Measurements from ENCODE around the gene ZNF76.
A peak's percentile ranks its signal among the peaks of the same experiment; 100 is the strongest.

ZNF76 gene

DNA sequence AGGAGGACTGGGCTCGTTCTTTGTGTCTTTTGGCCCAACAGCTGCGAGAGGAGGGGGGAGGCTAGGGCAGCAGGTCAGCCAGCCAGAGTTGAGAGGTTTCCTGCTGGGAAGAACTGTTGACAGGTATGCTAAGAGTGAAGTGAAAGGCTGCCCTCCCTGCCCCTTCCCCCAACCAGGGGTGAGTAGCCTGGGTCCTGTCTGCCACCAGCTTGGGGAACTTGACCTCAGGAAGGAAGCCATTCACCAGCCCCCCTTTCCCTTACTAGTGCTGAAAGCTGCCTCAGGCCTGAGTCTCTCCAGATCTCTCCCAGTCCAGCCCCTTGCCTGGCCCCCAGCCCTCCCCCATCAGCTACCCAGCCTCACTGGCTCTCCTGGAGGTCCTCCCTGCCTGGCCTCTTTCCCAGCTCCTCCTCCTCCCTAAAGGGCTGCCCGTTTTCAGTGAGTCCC lies 20.7 kb upstream of the ZNF76 start:
- no peak for DNase-seq

DNA sequence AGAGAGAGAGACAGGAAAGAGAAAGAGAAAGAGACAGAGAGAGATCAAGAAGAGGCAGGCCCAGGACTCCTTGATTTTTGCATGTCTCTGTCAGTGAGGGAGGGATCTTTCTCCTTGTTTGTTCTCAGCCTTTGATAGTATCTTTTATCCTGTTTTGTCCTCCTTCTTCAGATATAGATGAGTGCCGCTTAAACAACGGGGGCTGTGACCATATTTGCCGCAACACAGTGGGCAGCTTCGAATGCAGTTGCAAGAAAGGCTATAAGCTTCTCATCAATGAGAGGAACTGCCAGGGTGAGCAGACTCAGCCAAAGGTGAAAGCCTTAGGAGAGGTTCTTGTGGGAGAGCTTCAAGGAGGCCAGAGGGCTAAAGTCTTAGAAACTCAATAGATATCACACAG lies 20.0 kb upstream of the ZNF76 start:
- DNase-seq: no peak

DNA sequence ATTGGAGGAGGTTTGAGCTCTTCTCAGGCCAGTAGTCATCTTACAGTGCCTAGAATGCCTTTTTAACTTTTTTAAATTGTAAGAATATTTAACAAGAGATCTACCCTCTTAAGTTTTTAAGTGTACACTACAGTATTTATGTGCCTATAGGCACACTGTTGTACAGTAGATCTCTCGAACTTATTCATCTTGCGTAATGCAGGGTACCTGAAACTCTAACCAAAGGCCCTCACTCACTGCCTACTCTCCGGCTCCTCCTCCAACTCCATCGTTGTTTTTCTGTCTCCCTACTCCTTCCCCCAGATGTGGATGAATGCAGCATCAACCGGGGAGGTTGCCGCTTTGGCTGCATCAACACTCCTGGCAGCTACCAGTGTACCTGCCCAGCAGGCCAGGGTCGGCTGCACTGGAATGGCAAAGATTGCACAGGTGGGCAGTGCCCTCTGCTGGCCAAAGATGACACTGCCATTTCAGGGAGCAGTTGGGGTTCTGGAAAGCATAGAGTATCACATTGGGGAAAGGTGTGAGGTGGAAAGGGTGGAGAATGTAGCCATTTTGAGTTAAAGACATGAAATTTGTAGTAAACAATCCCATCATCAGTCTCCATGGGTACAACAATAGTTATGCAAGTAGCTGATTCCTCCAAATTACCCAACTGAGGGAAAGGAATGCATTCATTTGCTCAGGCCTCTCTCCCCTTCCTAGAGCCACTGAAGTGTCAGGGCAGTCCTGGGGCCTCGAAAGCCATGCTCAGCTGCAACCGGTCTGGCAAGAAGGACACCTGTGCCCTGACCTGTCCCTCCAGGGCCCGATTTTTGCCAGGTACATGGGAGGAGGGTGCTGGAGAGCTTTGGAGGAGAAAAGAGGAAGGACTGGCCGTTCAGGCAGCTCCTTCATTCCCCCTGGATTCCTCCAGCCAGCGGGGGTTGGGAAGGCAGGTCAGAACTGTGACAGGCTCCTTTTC lies 18.4 kb upstream of the ZNF76 start:
- peak; percentile 57 to 76 for DNase-seq

DNA sequence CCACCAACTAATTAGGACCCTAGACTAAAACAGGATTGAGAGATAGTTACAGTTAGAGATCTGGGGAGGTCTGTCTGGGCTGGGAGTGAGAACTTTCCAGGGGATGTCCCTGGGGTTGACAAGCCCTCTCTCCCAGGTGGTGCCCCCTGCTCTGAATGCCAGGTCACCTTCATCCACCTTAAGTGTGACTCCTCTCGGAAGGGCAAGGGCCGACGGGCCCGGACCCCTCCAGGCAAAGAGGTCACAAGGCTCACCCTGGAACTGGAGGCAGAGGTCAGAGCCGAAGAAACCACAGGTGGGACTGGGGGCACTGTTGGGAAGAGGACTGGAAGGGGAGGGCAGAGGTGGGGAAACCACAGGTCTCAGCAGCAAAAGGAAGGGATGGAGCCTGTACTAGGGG lies 17.0 kb upstream of the ZNF76 start:
- DNase-seq: no peak

DNA sequence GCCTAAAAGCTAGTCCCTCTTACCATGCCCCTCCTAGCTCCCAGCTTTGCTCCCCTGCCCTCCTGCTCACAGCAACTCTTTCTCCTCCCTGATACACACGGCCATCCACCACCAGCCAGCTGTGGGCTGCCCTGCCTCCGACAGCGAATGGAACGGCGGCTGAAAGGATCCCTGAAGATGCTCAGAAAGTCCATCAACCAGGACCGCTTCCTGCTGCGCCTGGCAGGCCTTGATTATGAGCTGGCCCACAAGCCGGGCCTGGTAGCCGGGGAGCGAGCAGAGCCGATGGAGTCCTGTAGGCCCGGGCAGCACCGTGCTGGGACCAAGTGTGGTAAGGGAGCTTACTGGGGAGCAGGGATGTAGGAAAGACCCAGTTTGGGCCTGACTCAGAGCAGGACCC lies 16.6 kb upstream of the ZNF76 start:
- DNase-seq: no peak

DNA sequence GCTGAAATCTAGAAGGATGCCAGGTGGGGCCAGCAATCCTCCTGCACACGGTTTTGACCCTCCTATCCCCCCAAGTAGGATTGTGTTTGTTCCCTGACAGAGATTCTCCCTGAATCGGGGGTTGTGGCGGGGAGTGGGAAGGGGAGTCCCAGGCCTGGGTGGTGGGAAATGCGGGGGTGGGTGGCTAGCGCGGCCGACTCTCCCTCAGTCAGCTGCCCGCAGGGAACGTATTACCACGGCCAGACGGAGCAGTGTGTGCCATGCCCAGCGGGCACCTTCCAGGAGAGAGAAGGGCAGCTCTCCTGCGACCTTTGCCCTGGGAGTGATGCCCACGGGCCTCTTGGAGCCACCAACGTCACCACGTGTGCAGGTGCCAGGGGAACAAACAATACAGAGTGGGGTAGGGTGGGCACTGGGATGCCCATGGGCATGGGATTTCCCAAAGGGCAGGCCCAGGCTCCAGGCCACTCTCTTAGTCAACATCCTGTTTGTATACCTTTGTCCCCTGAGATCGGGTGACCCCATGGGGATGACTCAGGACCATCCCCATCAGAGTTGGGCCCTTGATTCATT lies 16.1 kb upstream of the ZNF76 start:
- no peak for DNase-seq

DNA sequence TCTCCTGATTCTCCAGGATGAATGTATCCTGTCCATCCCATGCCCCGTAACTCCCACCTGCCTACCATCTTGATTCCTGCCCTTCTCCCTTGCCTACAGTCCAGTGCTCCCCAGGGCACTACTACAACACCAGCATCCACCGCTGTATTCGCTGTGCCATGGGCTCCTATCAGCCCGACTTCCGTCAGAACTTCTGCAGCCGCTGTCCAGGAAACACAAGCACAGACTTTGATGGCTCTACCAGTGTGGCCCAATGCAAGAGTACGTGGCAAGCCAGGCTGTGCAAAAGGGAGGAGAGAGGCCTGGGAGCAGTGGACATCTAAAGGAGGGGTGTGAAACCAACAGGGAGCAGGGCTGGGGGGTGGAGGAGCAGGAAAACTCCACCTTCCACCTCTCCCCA lies 15.0 kb upstream of the ZNF76 start:
- no peak for DNase-seq

DNA sequence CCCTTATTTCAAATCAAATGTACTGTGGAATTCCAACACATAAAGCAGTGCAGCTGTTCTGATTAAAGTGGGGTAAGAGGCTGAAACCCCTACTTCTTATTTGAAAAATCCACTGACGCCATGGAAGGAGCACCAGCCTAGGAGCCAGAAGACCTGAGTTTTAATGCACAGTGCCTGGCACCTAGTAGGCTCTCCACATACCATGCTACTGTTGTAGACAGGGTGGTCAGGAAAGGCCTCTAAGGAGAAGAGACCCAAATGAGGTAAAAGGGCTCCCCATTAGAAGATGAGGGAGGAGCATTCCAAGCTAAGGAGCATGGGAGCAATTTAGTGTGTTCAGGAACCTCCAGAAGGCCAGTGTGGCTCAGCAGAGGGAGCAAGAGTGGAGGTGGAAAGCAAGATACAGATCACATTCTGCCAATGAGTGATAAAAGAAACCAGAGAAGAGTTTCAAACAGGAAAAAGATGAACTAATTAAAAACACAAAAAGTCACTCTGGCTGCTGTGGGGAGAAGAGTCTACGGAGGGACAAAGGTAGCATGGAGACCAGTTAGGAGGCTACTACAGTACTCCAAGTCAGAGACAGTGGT lies 11.8 kb upstream of the ZNF76 start:
- DNase-seq: no peak

DNA sequence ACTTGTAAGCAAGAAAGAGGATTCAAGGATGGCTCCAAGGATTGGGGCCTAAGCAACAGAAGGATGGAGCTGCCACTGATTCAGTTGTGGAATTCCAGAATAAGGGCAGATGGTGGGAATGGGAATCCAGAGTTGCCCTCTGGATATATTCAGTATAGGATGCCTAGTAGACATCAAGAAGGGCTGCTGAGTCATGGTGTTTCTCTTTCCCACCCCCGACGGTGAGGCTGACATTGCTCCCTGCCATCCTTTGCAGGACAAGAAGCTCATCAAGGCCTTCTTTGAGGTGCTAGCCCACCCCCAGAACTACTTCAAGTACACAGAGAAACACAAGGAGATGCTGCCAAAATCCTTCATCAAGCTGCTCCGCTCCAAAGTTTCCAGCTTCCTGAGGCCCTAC lies 11.2 kb upstream of the ZNF76 start:
- no peak for DNase-seq

DNA sequence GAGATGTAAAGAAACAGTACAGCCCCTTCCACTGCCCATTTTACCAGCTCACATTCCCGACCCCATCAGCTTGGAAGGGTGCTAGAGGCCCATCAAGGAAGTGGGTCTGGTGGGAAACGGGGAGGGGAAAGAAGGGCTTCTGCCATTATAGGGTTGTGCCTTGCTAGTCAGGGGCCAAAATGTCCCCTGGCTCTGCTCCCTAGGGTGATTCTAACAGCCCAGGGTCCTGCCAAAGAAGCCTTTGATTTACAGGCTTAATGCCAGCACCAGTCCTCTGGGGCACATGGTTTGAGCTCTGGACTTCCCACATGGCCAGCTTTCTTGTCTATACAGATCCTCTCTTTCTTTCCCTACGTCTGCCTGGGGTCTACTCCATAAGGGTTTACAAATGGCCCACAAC lies 10.6 kb upstream of the ZNF76 start:
- no peak for DNase-seq

DNA sequence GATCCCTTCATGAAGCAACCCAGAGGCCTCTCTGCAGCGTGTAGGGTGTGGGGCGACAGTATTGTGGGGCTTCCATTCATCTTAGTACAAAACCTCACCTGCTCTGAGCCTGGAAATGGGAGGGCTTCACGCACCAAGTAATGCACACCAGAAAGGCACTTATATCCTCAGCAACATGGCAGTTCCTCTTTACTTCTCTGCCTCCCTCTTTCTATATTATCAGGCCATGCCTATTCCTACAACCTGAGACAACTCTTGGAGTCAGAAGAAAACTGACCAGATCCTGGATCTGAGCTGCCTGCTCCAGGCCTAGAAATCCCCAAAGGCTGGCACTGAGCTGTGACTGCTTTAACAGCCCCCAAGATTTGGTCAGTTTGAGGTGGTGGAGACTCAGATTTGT lies 7.6 kb upstream of the ZNF76 start:
- DNase-seq: no peak

DNA sequence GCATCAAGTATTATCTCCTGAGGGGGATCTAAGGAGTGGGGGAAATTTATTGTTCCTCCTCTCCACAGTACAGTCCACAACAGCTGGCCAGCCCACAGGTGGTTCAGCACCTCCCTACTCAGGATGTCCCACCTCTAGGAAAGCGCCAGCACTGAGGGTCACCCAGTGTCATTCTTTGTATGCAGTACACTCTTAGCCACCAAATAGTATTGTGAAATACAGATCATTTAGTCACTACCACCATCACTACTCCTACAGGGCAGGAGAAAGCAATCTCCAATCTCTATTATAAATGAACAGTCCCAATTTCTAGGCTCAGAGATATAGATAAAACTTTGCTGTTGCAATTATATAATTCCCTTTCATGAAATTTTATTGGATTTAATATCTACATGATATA lies 6.3 kb upstream of the ZNF76 start:
- no peak for DNase-seq

DNA sequence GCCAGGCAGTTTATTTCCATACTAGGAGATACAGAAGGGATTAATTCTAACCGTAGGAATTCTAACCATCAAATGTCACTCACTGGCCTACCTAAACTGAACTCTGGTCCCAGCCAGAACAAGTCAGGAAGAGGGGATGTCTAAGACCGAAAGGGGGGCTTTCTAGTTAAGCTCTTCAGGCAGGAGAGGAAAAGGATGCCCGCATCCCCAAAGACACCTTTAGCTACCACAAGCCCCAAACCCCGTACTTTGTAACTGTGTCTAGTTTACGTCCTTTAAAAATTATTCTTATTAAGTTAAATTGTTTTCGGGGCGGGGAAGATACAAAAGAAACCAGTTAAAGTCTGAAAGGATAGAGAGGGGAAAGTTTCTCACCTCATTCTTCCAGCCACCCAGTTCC lies 1.2 kb upstream of the ZNF76 start:
- no peak for DNase-seq

DNA sequence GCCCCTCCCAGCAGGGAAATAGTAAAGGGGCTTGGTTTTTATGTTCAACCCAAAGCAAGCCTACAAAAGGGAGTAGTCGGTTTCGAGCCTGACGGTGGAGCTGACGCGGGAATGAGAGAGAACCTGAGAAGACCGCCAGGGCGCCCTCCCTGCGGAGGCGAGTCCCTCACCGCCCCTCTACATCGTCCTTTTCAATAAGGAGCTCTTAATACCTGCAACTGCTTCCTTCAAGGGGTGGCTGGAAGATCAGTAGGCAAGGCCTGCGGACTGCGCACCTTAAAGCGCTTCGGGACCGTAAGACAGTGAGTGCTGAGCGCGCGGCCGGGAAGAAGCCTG lies 709 bp upstream of the ZNF76 start:
- DNase-seq: no peak

DNA sequence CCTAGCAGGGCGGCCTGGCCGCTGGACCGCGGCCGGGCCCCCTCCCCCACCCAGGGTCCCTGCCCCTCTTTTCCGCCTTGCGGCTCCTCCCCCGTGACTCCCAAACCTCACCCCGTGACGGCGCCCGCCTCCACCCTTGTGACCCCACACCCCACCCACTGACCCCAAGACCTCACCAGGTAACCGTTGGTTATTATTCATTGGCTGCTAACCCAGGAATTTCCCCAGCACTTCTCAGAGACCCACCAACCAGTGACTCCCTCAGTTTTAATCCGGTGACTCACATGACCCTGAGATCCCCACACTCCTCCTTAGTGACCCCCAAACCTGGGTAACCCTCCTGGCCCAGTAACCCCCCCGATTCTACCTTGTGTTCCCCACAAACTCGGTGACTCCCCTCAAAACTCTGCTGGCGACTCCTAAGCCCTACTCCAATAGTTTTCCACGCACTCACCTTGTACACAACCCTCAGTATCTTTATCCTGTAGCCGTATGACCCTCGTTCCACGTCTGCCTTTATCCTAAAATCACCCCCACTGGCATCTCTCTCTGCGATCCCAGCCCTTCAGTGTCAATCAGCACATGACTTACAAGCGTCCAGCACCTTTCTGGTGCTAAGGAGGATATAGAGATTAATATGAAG lies 534 bp downstream of the ZNF76 start:
- DNase-seq: peak; percentile 90 to 93

DNA sequence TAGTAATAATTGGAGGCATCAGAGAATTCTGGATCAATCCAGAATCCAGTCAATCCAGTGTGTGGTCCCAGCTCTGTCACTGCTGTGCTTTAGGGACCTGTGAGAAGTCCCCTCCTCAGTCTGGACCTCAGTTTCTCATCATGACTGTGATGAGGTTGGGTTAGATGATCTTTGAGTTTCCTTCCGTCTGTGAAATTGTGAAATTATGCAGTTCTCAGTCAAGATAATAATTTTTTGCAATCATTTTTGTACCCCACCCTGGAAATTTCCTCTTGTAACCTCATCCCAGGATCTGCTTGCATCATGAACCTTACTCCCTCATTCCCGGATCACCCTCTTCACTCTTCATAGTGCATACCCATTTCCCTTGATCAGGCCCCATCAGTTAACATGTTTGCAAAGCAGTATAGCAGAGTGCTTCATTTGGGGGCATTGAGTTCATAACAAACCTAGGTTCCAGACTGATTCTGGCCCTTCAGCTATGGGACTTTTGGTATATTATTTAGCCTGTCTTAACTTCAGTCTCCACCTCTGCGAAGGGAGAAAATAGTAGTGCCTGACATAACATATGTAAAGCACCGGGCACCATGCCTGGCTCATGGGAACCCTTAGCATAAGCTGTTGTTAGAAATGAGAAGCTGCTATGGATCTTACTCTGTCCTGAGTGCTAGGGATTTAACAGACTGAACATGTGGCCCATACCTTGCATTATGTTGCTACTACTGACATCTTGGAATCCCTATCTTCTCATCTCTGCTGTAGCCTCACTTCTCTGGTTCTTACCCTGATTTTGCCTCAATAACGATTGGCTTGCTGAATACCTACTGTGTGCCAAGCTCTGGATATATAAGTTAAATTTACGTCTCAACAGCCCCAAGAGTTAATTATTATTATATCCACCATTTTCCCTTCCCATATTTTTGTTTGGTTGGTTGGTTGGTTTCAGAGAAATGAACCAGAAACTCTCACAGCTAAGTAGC lies 1.3 kb downstream of the ZNF76 start:
- DNase-seq: no peak

DNA sequence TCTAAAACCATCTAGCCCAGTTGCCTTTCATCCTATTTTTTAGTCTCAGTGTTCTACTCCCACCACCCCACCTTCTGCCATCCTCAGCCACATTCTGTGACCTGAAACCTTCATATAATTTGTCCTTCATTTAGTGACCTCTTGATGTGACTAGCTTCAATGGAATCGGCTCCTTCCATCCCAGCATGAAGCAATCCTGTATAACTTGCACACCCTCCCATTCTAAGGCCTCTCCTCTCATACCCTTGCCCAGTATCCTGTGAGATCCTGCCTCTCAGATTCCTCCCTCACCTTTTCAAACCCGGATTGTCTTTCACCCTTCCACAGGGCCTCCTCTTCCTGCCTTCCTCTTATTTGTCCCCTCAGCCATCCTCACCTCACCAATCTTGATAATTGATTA lies 3.1 kb downstream of the ZNF76 start:
- no peak for DNase-seq

DNA sequence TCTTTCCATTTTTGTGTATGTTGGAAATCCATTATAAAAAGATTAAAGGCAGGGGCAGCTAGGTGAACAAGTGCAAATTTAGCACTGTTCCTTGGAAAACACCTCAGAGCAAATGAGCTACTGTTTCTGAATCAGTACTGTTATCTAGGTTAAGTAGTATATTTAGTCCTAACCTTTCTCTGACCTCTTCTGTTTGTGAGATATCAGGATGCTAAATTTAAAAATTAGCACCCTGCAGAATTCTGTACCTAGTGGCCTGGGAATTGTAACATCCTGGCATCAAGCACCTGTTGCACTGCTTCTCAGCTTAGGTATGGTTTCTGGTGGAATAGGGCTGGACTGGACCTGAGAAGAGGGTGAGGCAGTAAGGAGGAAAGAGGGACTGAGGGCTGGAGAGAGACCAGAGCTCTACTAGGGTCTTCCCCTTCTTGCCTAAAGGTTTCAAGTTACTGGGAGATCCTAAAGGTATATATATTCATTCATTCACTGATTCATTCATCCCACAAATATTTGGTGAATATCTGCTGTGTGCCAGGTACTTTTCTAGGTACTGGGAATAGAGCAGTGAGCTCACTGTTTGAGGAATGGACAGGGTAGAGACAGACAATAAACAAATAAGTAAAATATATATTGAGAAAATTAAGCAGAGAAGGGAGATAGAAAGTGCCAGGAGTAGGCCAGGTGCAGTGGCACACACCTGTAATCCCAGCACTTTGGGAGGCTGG lies 5.2 kb downstream of the ZNF76 start:
- DNase-seq: no peak

DNA sequence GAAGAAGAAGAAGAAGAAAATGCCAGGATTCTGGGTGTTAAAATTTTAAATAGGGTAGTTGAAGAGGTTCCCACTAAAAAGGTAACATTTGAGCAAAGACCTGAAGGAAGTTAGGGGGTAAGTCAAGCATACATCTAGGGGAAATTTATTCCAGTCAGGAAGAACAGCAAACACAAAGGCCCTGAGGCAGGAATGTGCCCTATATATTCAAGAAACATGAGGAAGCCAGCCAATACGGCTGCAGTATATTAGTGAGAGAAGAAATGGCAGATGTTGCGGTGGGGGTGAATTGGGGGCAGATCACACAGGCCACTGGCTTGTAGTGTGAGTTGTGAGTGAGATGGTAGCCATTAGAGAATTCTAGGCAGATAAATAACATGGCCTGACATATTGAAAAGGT lies 6.0 kb downstream of the ZNF76 start:
- DNase-seq: no peak

DNA sequence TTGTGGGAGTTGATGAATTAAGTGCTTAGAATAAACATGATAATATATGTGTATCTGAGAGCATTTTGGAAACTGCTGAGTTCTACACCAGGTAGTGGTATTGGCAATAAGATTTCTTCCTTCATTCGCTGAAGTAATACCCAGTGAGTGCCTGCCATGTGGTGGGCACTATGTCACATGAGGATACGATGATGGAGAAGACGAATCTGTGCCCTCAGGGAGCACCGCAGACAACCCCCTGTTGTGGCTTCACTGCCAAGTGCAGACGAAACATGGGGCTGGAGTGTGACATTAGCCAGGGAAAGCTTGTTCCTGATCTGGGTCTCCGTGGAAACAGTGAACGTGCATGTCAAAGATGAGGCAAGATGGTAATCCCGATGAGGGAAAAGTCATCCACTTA lies 7.9 kb downstream of the ZNF76 start:
- DNase-seq: no peak

DNA sequence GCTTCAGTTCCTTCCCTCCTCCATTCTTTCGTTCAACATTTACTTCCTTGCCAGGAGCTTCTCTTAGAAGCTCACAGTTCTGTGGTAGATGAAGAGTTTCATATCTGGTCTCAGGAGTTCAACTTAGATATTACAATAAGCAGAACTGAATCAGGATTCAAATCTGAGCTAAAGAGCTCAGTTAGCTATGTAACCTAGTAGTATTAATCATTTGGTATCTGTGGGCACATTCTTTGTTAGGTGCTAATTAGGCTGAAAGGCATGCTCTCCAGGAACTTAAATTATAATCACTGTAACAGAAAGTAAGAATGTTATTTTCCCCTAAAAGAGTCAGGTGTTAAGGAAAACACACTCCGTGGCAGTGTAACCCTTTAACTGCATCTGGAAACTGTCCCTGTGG lies 8.4 kb downstream of the ZNF76 start:
- no peak for DNase-seq

DNA sequence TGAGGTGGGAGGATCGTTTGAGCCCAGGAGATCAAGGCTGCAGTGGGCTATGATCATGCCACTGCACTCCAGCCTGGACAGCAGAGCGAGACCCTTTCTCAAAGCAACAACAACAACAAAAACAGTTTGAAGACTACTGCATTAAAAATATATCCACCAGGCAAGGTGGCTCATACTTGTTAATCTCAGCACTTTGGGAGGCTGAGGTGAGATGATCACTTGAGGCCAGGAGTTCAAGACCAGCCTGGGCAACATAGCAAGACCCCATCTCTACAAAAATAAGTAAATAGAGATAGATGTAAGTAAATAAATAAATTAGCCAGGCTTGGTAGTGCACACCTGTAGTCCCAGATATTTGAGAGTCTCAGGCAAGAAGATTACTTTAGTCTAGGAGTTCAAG lies 12.5 kb downstream of the ZNF76 start:
- no peak for DNase-seq

All from CD4-positive, alpha-beta T cell treated with Interferon alpha-2 for 1 hour (primary cell).